Loucy (cell line): ENCODE measurements around the gene CLEC16A.

Experiments used
- CTCF ChIP-seq: fragments of 200-600 bp; sonication (generic); conservative IDR thresholded peaks from 2 replicates; pipeline ENCODE4 v1.5.1; 2014; ENCODE audit warnings: mild to moderate bottlenecking, antibody characterized with exemption, low read length
- EZH2phosphoT487 ChIP-seq: fragments of 200-600 bp; IDR thresholded peaks from 2 replicates; pipeline ENCODE4 v1.6.1; 2018; ENCODE audit warnings: antibody characterized with exemption, mild to moderate bottlenecking, moderate library complexity, borderline replicate concordance

- TF ChIP-seq EZH2phosphoT487 (no peak), CTCF (no peak)
These were observed 153.4 kb downstream of the CLEC16A start for GRCh38 chr16:11097787-11098167.
